COLO829 (cell line): Measurements from ENCODE around the gene RSKR.
"Not testable (repeated sequence)": the region's sequence is repeated elsewhere in the genome, so short reads cannot be mapped to it uniquely, and the experiment has no call there.

Experiments used
- DNase-seq: peaks from one replicate; pipeline ENCODE4 v3.0.0; 2012; ENCODE audit warnings: low spot score

Gene RSKR

GRCh38 chr17:28622186-28622585, 8.2 kb upstream of the RSKR start:
- DNase-seq, result no peak

- no peak for DNase-seq
Observed at GRCh38 chr17:28620010-28620409, 6.0 kb upstream of the RSKR start.

GRCh38 chr17:28618464-28618863, 4.5 kb upstream of the RSKR start:
- no peak for DNase-seq

GRCh38 chr17:28616281-28616680, 2.3 kb upstream of the RSKR start:
- no peak for DNase-seq

GRCh38 chr17:28615260-28615940, 1.4 kb upstream of the RSKR start:
- DNase-seq, result no peak

- DNase-seq, result peak; percentile 24
Observed at GRCh38 chr17:28612936-28613872, 781 bp downstream of the RSKR start.

- DNase-seq, result no peak
Observed at GRCh38 chr17:28612531-28612930, 1.5 kb downstream of the RSKR start.

GRCh38 chr17:28610376-28610775, 3.6 kb downstream of the RSKR start:
- DNase-seq, result no peak

- DNase-seq, result not testable (repeated sequence)
Observed at GRCh38 chr17:28604031-28604430, 10.0 kb downstream of the RSKR start.

GRCh38 chr17:28599311-28600184, 14.4 kb downstream of the RSKR start:
- DNase-seq, result peak; percentile 75

GRCh38 chr17:28598799-28599310, 15.1 kb downstream of the RSKR start, which contains the start of gene SPAG5:
SPAG5 (minus strand) TSS chr17:28599025; CDS start chr17:28598946, 79 bp downstream.
- DNase-seq, result peak; percentile 96

- no peak for DNase-seq
Observed at GRCh38 chr17:28598389-28598788, 15.6 kb downstream of the RSKR start.

- DNase-seq, result no peak
Observed at GRCh38 chr17:28597606-28598383, 16.2 kb downstream of the RSKR start.

- no peak for DNase-seq
Observed at GRCh38 chr17:28592260-28592659, 21.7 kb downstream of the RSKR start.

- no peak for DNase-seq
Observed at GRCh38 chr17:28585851-28586250, 28.1 kb downstream of the RSKR start.

GRCh38 chr17:28584434-28584833, 29.6 kb downstream of the RSKR start:
- DNase-seq, result no peak

GRCh38 chr17:28582513-28582912, 31.5 kb downstream of the RSKR start:
- DNase-seq, result no peak

GRCh38 chr17:28580959-28581358, 33.0 kb downstream of the RSKR start:
- no peak for DNase-seq

- no peak for DNase-seq
Observed at GRCh38 chr17:28579526-28579925, 34.5 kb downstream of the RSKR start.

- DNase-seq, result no peak
Observed at GRCh38 chr17:28578246-28579195, 35.5 kb downstream of the RSKR start.
